GM18858 (cell line): ENCODE measurements around the gene LIMS2.
A peak's percentile ranks its signal among the peaks of the same experiment; 100 is the strongest.

Source experiments
- ATAC-seq: cut with Tn5 transposase; IDR thresholded peaks from one replicate; pipeline ENCODE4 v1.9.1; 2021; ENCODE audit not compliant: unreplicated experiment

LIMS2 gene

GRCh38 chr2:127701651-127702394 is 26.5 kb upstream of the LIMS2 start:
- peak; percentile 30 for ATAC-seq

DNA sequence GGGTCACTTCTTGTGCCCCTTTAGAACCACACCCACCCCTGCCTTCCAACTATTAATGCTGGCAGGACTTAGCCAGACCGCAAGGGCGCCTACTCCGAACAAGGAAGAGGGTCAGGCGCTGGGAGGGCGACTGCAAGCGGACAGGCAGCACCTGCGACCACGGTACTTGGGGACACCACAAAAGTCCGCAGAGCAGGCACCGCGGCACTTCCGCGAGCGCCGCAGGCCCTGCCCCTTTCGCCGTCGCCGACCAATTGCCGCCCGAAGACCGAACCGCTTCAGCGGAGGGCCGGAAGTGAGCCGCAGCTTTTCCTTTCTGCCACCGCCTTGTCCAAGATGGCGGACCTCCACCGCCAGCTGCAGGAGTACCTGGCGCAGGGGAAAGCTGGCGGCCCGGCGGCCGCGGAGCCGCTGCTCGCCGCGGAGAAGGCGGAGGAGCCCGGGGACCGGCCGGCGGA is 25.9 kb upstream of the LIMS2 start, which contains the start of gene SFT2D3:
TSS of gene SFT2D3 (plus strand) at position 305 of the 458 bp plus-strand sequence. CDS start at position 337, 32 bp downstream.
- peak; percentile 54 for ATAC-seq

DNA sequence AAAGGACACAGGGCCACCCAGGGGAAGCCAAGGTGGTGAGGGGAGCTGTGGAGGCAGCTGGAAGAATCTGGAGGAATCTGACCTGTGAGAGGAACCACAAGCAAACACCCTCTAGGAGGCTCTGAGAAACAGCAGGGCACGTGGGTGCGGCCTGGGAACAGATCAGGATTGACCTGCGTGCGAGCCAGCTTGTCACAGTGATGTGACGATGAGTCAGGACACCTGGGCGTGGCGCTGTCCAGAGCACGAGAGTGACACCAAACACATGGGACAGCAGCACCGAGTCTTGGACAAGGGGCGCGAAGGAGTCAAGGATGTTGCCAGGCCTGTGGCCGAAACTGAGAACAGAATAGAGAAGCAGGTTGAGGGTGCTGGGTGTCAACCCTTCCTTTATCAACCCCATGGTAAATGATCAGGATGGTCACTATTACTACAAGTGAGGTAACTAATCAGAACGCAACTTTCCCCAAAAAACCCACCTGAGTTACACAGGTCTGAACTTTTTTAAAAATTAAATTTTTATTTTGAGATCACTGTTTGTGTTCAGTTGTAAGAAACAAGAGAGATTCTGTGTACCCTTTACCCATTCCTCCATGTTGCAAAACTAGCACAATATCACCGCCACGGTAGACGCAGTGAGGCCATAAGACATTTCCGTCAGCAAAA is 25.3 kb upstream of the LIMS2 start:
- peak; percentile 53 for ATAC-seq

GRCh38 chr2:127698553-127699355 is 23.4 kb upstream of the LIMS2 start:
- no peak for ATAC-seq

DNA sequence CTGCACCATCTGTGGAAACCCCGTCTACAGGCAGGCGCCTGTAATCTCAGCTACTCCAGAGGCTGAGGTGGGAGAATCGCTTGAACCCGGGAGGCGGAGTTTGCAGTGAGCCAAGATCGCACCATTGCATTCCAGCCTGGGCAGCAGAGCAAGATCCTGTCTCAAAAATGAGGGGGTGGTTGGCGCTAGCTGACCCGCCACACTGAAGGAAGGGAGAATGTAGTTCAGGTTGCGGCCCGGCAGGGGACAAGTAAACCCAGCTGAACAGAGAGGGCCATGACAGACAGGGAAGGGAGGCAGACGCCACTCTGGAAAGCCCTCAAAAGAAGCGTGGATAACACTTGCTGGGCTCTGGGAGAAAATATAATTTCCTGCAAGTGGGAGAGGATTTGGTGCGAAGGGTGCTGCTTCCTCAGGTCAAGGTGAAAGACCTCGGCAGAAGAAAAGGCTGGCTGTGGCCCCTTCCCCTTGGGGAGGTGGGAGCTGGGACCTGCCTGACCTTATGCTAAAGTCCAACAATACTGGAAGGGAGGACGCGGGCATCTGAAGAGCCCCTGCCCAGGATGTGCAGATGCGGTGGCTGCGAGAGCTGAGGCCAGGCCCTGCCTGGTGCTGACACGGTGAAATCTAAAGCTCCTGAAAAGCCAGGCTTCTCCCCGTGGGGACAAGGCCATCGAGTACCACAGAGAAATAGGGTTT is 22.3 kb upstream of the LIMS2 start:
- ATAC-seq, result no peak

- ATAC-seq, result no peak
Observed at GRCh38 chr2:127695491-127696472, 20.5 kb upstream of the LIMS2 start.

GRCh38 chr2:127694986-127695385 is 19.7 kb upstream of the LIMS2 start:
- ATAC-seq, result no peak

DNA sequence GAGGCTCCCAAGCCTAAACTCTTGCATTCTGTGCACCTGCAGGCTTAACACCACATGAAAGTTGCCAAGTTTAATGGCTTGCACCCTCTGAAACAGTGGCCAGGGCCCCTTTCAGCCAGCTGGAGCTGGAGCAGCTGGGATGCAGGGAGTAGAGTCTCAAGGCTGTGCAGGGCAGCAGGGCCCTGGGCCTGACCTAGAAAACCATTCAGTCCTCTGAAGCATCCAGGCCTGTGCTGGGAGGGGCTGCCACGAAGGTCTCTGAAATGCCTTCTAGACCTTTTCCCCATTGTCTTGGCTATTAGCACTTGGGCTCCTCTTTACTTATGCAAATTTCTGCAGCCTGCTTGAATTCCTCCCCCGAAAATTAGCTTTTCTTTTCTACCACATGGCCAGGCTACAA is 15.4 kb upstream of the LIMS2 start:
- no peak for ATAC-seq

DNA sequence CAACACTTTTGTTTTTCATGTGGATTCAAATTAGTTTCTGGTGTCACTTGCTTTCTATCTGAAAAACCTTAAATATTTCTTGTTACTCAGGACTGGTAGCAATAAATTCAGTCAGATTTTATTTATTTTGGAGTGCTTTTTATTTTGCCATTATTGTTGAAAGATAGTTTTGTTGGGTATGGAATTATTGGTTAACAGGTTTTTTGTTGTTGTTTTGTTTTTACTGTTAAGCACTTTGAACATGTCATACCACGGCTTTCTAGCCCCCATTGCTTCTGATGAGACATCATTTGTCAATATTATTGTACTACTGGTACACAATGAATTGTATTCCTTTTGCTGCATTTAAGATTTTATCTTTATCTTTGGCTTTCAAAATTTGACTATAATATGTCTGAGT is 13.1 kb upstream of the LIMS2 start:
- no peak for ATAC-seq

- no peak for ATAC-seq
Observed at GRCh38 chr2:127685410-127686080, 10.2 kb upstream of the LIMS2 start.

DNA sequence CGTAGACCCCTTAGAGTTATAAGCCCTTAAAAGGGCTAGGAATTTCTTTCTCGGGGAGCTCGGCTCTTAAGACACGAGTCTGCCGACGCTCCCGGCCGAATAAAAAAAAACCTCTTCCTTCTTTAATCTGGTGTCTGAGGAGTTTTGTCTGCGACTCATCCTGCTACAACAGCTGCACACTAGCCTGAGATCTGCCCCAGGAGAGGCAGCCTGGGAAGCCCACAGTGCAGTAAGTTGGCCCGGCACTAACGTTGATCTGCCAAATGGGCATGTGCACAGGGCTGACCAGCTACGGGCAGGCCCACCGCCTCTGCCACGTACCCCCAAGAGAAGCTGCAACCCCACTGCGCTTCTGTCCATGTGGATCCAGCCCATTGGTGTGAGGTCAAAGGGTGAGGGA is 8.4 kb upstream of the LIMS2 start:
- ATAC-seq, result no peak

GRCh38 chr2:127683056-127683455 is 7.7 kb upstream of the LIMS2 start:
- ATAC-seq, result no peak

DNA sequence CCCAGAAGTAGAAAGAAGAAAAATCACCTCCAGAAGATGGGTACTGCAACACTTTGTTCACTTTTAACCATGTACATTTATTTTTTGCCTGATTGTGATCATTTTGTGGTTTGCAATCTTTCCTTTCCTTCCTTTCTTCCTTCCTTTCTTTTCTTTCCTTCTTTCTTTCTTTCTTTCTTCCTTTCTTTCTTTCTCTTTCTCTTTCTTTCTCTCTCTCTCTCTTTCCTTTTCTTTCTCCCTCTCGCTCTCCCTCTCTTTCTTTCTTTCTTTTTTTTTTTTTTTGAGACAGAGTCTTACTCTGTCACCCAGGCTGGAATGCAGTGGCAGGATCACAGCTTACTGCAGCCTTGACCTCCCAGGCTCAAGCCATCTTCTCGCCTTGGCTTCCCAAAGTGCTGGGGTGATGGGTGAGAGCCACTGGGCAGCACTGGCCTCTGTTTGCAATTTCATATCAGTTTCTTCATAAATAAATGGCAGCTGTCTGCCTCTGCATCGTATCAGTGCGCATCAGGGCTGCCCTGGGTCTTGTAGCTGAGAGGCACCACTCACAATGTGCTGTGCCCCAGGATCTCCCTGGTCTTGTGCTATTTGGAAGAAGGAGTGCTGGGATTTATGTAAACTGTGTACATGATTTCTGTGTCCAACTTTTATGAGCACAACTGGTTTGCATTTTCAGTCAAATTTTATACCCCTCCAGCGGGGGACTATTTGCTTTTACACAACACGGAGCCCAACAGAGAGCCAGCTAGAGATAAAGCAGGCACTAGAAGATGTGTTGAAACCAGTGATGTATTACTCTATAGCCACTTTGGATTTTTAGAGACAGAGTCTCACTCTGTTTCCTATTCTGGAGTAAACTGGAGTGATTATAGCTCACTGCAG is 6.9 kb upstream of the LIMS2 start:
- no peak for ATAC-seq

- no peak for ATAC-seq
Observed at GRCh38 chr2:127681288-127681804, 6.0 kb upstream of the LIMS2 start.

DNA sequence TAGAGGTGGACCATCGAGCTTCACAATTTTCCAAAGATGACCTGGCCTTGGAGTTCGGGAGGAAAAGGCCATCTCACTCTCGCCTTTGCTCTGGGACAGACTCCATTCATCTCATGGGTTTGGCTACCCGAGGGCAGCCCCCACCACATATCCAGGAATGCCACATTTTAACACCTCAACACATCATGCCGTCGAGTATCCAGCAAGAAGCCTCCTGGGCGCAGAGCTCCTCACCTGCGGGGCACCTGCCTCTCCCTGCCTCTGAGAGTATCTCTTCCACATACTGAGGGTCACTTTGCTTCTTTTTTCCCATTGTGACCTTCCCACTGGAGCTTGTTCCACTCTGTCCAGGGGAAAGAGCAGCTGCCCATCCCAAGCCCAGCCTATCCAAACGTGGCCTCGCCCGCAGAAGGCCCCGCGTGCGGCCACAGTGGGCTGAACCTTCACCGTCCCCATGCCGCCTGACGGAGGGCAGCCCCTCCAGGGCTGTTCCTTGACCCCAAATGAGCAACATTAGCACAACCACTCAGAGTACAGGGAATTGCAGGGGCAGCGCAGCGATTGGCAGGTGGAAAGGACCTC is 5.5 kb upstream of the LIMS2 start:
- no peak for ATAC-seq

DNA sequence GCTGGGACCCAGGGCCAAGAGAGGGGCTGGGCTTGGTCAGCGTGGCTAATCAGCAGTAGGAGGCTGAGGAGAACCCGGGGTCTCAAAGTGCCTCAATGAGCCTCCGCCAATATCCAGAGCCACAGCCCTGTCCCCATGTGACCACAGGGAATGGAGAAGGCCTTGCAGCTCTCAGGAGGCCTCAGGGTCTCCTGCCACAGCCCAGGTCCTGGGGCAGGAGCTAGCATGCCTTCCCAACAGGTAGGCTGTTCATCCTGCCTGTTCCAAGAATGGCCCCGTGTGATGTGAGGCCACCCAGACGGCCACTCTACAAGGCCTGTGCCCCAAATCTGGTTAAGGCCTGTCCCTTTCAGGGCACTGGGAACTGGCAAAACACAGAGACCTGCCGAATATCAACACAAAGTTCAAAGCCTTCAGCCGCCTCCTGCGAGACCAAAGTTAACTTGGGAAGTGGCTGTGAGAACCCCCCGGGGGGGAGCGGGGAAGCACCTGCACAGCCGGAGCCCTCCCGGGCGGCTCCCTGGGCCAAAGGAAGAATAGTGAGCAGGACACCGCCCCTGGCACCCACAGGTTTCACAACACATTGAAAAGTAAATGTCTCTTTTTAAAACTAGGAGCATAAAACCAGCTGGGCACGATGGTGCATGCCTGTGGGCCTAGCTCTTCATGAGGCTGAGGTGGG is 4.5 kb upstream of the LIMS2 start:
- no peak for ATAC-seq

- ATAC-seq, result no peak
Observed at GRCh38 chr2:127678991-127679390, 3.7 kb upstream of the LIMS2 start.
